HCT116 (cell line): ENCODE data around the gene CAB39L. TPM values are rescaled to one million over a fixed set of nuclear protein-coding genes. Genes with fewer than 3 reads are reported as not detected.

Experiments
- ATAC-seq: fragments of 200-7000 bp; cut with Tn5 transposase; 2 replicates; pipeline ENCODE4 v1.9.1; 2020; ENCODE audit warnings: mild to moderate bottlenecking, moderate library complexity
- BruUV-seq: library from RNA; stranded (reverse); fragments of 400-500 nt; replicated peaks from 2 replicates; lab custom pipeline; 2021; lab: Mats Ljungman, UMichigan
- CTCF ChIA-PET: fragments of 300-600 bp; sonication (Branson Sonifier 250); formaldehyde crosslinking; loops from one replicate; lab custom pipeline; 2021; ENCODE audit warnings: antibody characterized with exemption; lab: Charles Lee
- POLR2A ChIA-PET: fragments of 300-600, 350-600 bp; sonication (Branson Sonifier 250); formaldehyde crosslinking; loops from one replicate; lab custom pipeline; 2021; ENCODE audit warnings: antibody characterized with exemption; lab: Charles Lee
- RAD21 ChIA-PET, 2 experiments: fragments of 300-600 bp; sonication (Branson Sonifier 250); formaldehyde crosslinking; loops; one replicate each; lab custom pipeline; 2023; ENCODE audit warnings: low total read pairs in 2 of 2; ENCODE audit not compliant: uncharacterized antibody in 2 of 2, unreplicated experiment in 2 of 2, low non-redundant PET in 1 of 2; lab: Charles Lee
- DNase-seq: peaks from one replicate; pipeline ENCODE4 v3.0.0-alpha.2; 2010; ENCODE audit warnings: low read depth, low spot score
- H2AFZ ChIP-seq: fragments of 200-600 bp; shearing (Covaris generic), sonication (generic); 2 replicates; pipeline ENCODE4 v1.6.1; 2017; ENCODE audit warnings: low read depth, mixed run types, mixed read lengths, antibody characterized with exemption, low read length; ENCODE audit not compliant: poor library complexity, severe bottlenecking
- H3K27ac ChIP-seq: 2 replicates; pipeline ENCODE4 v1.5.1; 2012; ENCODE audit warnings: low read depth, low read length
- H3K27me3 ChIP-seq: fragments of 200-600 bp; sonication (generic); 2 replicates; pipeline ENCODE4 v1.6.1; 2016; ENCODE audit warnings: mixed run types, low read length, mixed read lengths; ENCODE audit not compliant: insufficient read depth
- H3K36me3 ChIP-seq, 2 experiments: fragments of 200-500 bp in 1 of 2; fragments of 200-600 bp in 1 of 2; sonication (Bioruptor generic) in 1 of 2; sonication (generic) in 1 of 2; 2 replicates each; pipeline versions ENCODE4 v1.5.1 to v1.6.1; 2014 to 2016; ENCODE audit warnings: low read length in 2 of 2, inconsistent platforms in 1 of 2, mixed read lengths in 1 of 2, mixed run types in 1 of 2; ENCODE audit not compliant: insufficient read depth in 2 of 2, control insufficient read depth in 1 of 2
- H3K4me1 ChIP-seq, 2 experiments: fragments of 200-600 bp in 1 of 2; sonication (generic) in 1 of 2; 2 replicates each; pipeline versions ENCODE4 v1.5.1 to v1.6.1; 2012 to 2017; ENCODE audit warnings: low read length in 2 of 2, inconsistent platforms in 1 of 2, mild to moderate bottlenecking in 1 of 2, mixed read lengths in 1 of 2, mixed run types in 1 of 2, moderate library complexity in 1 of 2; ENCODE audit not compliant: insufficient read depth in 2 of 2, control insufficient read depth in 1 of 2
- H3K4me2 ChIP-seq: fragments of 200-600 bp; sonication (generic); 2 replicates; pipeline ENCODE4 v1.6.1; 2017; ENCODE audit warnings: mixed run types, low read length, mixed read lengths
- H3K4me3 ChIP-seq, 2 experiments: fragments of 200-600 bp in 1 of 2; sonication (generic) in 1 of 2; replicated peaks in 1 of 2; 2 replicates each; pipeline ENCODE4 v1.5.1; 2011 to 2016; ENCODE audit warnings: low read length in 2 of 2, control low read depth in 1 of 2, low read depth in 1 of 2, mild to moderate bottlenecking in 1 of 2, mixed read lengths in 1 of 2, mixed run types in 1 of 2
- H3K79me2 ChIP-seq: fragments of 200-600 bp; sonication (generic); 2 replicates; pipeline ENCODE4 v1.6.1; 2017; ENCODE audit warnings: mild to moderate bottlenecking, mixed run types, low read length, moderate library complexity, mixed read lengths; ENCODE audit not compliant: insufficient read depth
- H3K9ac ChIP-seq: fragments of 200-600 bp; sonication (generic); 2 replicates; pipeline ENCODE4 v1.6.1; 2016; ENCODE audit warnings: low read length, mixed read lengths
- H3K9me2 ChIP-seq: fragments of 200-600 bp; sonication (generic), shearing (Covaris generic); 2 replicates; pipeline ENCODE4 v1.6.1; 2017; ENCODE audit warnings: mixed run types, mild to moderate bottlenecking, moderate library complexity; ENCODE audit not compliant: insufficient read depth
- H3K9me3 ChIP-seq, 2 experiments: fragments of 200-500 bp in 1 of 2; fragments of 200-600 bp in 1 of 2; sonication (Bioruptor generic) in 1 of 2; sonication (generic) in 1 of 2; 2 replicates each; pipeline ENCODE4 v1.6.1; 2014 to 2017; ENCODE audit warnings: low read length in 2 of 2, mixed read lengths in 2 of 2, inconsistent platforms in 1 of 2, low read depth in 1 of 2, mild to moderate bottlenecking in 1 of 2, mixed run types in 1 of 2, moderate library complexity in 1 of 2; ENCODE audit not compliant: control insufficient read depth in 1 of 2, insufficient read depth in 1 of 2
- H4K20me1 ChIP-seq: fragments of 200-600 bp; sonication (generic), shearing (Covaris generic); 2 replicates; pipeline ENCODE4 v1.6.1; 2017; ENCODE audit warnings: mixed run types, mild to moderate bottlenecking, moderate library complexity; ENCODE audit not compliant: insufficient read depth
- CBX3 ChIP-seq: IDR thresholded peaks from 2 replicates; pipeline ENCODE4 v1.6.1; 2012; ENCODE audit warnings: low read depth
- CEBPB ChIP-seq: IDR thresholded peaks from 2 replicates; pipeline ENCODE4 v1.6.1; 2012; ENCODE audit warnings: low read depth
- EGR1 ChIP-seq: IDR thresholded peaks from 2 replicates; pipeline ENCODE4 v1.6.1; 2012; ENCODE audit warnings: low read depth
- EZH2 ChIP-seq: fragments of 200-600 bp; sonication (generic); IDR thresholded peaks from 2 replicates; pipeline ENCODE4 v1.6.1; 2017; ENCODE audit warnings: antibody characterized with exemption, mixed run types
- JUND ChIP-seq: IDR thresholded peaks from 2 replicates; pipeline ENCODE4 v1.6.1; 2012
- REST ChIP-seq: IDR thresholded peaks from 2 replicates; pipeline ENCODE4 v1.6.1; 2012; ENCODE audit warnings: low read depth
- SP1 ChIP-seq: IDR thresholded peaks from 2 replicates; pipeline ENCODE4 v1.6.1; 2012; ENCODE audit warnings: low read depth
- TCF7L2 ChIP-seq: IDR thresholded peaks from 2 replicates; pipeline ENCODE4 v1.7.0; 2011; ENCODE audit warnings: borderline replicate concordance, inconsistent platforms; ENCODE audit not compliant: insufficient read depth, insufficient read length; ENCODE audit errors: extremely low read depth
- YY1 ChIP-seq: IDR thresholded peaks from 2 replicates; pipeline ENCODE4 v1.6.1; 2011; ENCODE audit warnings: low read length, low read depth, moderate library complexity, mild to moderate bottlenecking; ENCODE audit not compliant: insufficient replicate concordance; ENCODE audit errors: extremely low read depth
- ZFX ChIP-seq: fragments of 450-650 bp; IDR thresholded peaks from 2 replicates; pipeline ENCODE4 v1.6.1; 2017
- ZNF274 ChIP-seq: fragments of 200-500 bp; sonication (Bioruptor generic); IDR thresholded peaks from 2 replicates; pipeline ENCODE4 v1.6.1; 2014; ENCODE audit warnings: mild to moderate bottlenecking, low read depth, low read length, inconsistent platforms
- intact Hi-C: fragments of 100-400 bp; cut with micrococcal nuclease; formaldehyde crosslinking; loops from 2 replicates; pipeline ENCODE4 v1.10.0; 2022
- total RNA-seq: library from RNA; stranded (reverse); gene quantifications from one replicate; pipeline ENCODE4 v1.2.1, GENCODE V29; 2021; ENCODE audit not compliant: unreplicated experiment
- TF ChIP-seq, protein P1 (sequence below), 3 experiments: fragments of 200-600 bp in 1 of 3; sonication (generic) in 1 of 3; IDR thresholded peaks in 2 of 3; conservative IDR thresholded peaks in 1 of 3; 2 replicates each; pipeline ENCODE4 v1.5.1; 2012 to 2017; ENCODE audit warnings: low read depth in 2 of 3, low read length in 2 of 3, antibody characterized with exemption in 1 of 3, borderline replicate concordance in 1 of 3, control low read depth in 1 of 3, mild to moderate bottlenecking in 1 of 3, mixed read lengths in 1 of 3, mixed run types in 1 of 3, moderate library complexity in 1 of 3; ENCODE audit not compliant: insufficient read depth in 1 of 3

CAB39L gene
- total RNA-seq, 1 experiment from 2014 or later, result 6.1 TPM

DNA sequence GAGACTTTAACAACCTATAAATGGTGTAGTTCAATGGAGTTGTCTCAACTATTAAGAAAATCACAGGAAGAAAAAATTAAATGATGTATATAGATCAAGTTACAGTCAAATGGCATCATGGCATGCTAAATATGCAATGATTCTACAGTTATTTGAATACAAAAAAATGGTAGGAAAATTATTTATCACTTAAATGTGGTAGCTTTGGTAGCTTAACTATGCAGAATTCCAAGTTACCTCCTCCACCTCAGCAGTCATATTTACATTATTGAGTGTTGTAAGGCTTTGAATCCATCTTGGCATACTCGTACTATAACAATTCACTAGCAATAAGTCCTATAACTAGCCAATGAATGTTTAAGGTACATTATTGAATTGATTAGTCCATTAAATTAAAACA, 36.8 kb downstream of the CAB39L start:
- TF ChIP-seq CBX3, result no peak
- no peak for TF ChIP-seq REST
- no peak for TF ChIP-seq SP1
- TF ChIP-seq ZNF274, result no peak
- TF ChIP-seq YY1, result no peak
- no peak for TF ChIP-seq TCF7L2
- TF ChIP-seq CEBPB, result no peak
- TF ChIP-seq, protein P1, sequence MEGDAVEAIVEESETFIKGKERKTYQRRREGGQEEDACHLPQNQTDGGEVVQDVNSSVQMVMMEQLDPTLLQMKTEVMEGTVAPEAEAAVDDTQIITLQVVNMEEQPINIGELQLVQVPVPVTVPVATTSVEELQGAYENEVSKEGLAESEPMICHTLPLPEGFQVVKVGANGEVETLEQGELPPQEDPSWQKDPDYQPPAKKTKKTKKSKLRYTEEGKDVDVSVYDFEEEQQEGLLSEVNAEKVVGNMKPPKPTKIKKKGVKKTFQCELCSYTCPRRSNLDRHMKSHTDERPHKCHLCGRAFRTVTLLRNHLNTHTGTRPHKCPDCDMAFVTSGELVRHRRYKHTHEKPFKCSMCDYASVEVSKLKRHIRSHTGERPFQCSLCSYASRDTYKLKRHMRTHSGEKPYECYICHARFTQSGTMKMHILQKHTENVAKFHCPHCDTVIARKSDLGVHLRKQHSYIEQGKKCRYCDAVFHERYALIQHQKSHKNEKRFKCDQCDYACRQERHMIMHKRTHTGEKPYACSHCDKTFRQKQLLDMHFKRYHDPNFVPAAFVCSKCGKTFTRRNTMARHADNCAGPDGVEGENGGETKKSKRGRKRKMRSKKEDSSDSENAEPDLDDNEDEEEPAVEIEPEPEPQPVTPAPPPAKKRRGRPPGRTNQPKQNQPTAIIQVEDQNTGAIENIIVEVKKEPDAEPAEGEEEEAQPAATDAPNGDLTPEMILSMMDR (IDR thresholded peaks at IDR 0.05 in 2 of 3, conservative IDR thresholded peaks at IDR 0.05 in 1 of 3; ENCODE audit: borderline replicate concordance in 1 of 3, insufficient read depth in 1 of 3, low read depth in 2 of 3, low read length in 2 of 3), result no peak
- no peak for TF ChIP-seq EGR1
- TF ChIP-seq JUND, result no peak
- no peak for TF ChIP-seq EZH2
- TF ChIP-seq ZFX, result no peak
- H3K27me3 ChIP-seq, result no peaks in the 10 kb centered on the region
- H2AFZ ChIP-seq, result no peak overlapping the region
- no peaks in the 10 kb centered on the region for H3K79me2 ChIP-seq
- H3K4me1 ChIP-seq, result no peaks in the 10 kb centered on the region
- no peak overlapping the region for H3K9ac ChIP-seq
- no peaks in the 10 kb centered on the region for H4K20me1 ChIP-seq
- no peak overlapping the region for H3K27ac ChIP-seq
- H3K4me3 ChIP-seq, result no peak overlapping the region
- no TSS peak for BruUV-seq
- POLR2A ChIA-PET, result no interaction called here
- no peak for ATAC-seq
- H3K36me3 ChIP-seq, result no peaks in the 10 kb centered on the region
- H3K9me2 ChIP-seq, result no peaks in the 10 kb centered on the region
- no peak for DNase-seq
- RAD21 ChIA-PET, result no interaction called here
- CTCF ChIA-PET, result no interaction called here
- intact Hi-C loops, result no loop called here
- H3K9me3 ChIP-seq, result no peaks in the 10 kb centered on the region
- H3K4me2 ChIP-seq, result no peak overlapping the region
